Measurements from ENCODE around the gene ASS1.

ASS1 gene

DNA sequence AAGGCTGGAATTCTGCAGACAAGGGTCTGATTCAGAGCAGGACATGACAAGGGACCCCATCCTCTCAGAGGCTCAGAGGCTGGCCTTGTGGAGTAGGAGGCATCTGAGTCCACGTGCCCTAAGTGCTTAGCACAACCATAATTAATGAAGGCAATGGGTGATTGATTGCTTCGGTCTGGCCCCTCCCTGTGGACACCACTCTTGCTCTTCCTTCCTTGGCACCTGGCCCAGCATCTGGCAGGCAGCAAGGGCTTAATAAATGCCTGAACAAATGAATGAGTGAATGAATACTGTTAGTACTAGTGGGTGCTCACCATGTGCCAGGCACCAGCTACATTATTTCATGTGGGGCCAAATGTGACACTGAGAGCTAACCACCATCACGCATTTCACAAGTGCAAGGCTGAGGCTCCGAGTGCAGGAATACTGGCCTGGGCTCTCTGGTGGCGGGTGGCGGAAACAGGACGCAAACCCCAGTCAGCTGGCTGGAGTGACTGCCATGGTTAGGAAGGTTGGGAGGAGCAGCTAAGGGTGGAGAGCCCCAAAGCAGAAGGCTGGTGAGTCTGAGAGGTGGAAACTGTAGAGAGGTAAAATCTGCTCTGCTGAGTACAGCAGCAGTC lies 53.6 kb downstream of the ASS1 start:
- ATAC-seq (ENCODE audit: low read depth) (no peak), DNase-seq (ENCODE audit: low spot score) (no peak)
- Histone ChIP-seq H3K27me3 (ENCODE audit: insufficient read depth, poor library complexity, severe bottlenecking) (no peaks in the 10 kb centered on the region), H3K4me1 (ENCODE audit: insufficient read depth, poor library complexity, severe bottlenecking) (no peaks in the 10 kb centered on the region), H3K9me3 (ENCODE audit: severe bottlenecking) (no peaks in the 10 kb centered on the region), H3K36me3 (ENCODE audit: low read depth) (peaks cover 3% of the 10 kb centered on the region; the same call in 1 of the 2 replicates), H3K27ac (ENCODE audit: poor library complexity, severe bottlenecking) (no peak overlapping the region), H3K4me3 (ENCODE audit: severe bottlenecking) (no peak overlapping the region)
- TF ChIP-seq, protein P1, sequence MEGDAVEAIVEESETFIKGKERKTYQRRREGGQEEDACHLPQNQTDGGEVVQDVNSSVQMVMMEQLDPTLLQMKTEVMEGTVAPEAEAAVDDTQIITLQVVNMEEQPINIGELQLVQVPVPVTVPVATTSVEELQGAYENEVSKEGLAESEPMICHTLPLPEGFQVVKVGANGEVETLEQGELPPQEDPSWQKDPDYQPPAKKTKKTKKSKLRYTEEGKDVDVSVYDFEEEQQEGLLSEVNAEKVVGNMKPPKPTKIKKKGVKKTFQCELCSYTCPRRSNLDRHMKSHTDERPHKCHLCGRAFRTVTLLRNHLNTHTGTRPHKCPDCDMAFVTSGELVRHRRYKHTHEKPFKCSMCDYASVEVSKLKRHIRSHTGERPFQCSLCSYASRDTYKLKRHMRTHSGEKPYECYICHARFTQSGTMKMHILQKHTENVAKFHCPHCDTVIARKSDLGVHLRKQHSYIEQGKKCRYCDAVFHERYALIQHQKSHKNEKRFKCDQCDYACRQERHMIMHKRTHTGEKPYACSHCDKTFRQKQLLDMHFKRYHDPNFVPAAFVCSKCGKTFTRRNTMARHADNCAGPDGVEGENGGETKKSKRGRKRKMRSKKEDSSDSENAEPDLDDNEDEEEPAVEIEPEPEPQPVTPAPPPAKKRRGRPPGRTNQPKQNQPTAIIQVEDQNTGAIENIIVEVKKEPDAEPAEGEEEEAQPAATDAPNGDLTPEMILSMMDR (IDR thresholded peaks at IDR 0.05; ENCODE audit: poor library complexity, severe bottlenecking): no peak

DNA sequence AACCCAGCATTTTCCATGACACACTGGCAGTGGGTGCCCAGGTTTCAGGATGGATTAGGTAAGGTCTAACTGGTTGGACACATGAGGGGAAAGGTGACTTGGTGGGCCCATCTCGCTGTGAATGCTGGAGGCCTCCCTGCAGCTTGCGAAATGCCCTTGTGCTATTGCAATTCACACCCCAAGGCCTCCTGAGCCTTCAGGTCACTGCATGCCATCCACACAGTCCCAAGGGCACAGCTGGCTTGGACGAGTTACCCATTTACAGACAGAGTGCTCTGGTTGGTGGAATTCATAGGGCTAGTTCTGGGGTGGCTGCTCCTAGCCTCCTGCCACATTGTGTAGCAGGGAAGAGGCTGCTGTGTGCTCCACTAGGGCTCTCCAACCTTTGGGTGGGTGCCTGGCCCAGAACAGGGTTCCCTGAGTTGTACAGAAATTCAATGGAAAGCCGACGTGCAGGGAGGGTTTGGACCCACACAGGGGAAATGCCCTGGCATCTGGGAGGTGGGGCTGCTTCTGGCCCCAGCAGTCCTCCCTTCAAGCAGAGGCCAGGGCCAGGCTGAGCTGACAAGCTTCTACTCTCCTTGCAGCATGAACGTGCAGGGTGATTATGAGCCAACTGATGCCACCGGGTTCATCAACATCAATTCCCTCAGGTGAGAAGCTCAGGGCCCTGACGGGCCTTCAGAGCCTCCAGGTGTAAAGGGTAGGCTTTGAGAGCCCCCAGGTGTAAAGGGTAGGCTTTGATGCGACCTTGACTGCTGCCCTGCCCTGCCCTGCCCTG lies 54.3 kb downstream of the ASS1 start:
- H3K27me3 ChIP-seq (ENCODE audit: insufficient read depth, poor library complexity, severe bottlenecking): no peaks in the 10 kb centered on the region
- H3K9me3 ChIP-seq (ENCODE audit: severe bottlenecking): no peaks in the 10 kb centered on the region
- no peak for DNase-seq (ENCODE audit: low spot score)
- H3K36me3 ChIP-seq (ENCODE audit: low read depth): peaks cover 3% of the 10 kb centered on the region; the same call in 1 of the 2 replicates
- no peaks in the 10 kb centered on the region for H3K4me1 ChIP-seq (ENCODE audit: insufficient read depth, poor library complexity, severe bottlenecking)
- TF ChIP-seq, protein P1 (IDR thresholded peaks at IDR 0.05; ENCODE audit: poor library complexity, severe bottlenecking): no peak
- H3K4me3 ChIP-seq (ENCODE audit: severe bottlenecking): no peak overlapping the region
- ATAC-seq (ENCODE audit: low read depth): 0 out of 3 replicates have a peak, but pooled peaks have one; percentile 22
- no peak overlapping the region for H3K27ac ChIP-seq (ENCODE audit: poor library complexity, severe bottlenecking)

DNA sequence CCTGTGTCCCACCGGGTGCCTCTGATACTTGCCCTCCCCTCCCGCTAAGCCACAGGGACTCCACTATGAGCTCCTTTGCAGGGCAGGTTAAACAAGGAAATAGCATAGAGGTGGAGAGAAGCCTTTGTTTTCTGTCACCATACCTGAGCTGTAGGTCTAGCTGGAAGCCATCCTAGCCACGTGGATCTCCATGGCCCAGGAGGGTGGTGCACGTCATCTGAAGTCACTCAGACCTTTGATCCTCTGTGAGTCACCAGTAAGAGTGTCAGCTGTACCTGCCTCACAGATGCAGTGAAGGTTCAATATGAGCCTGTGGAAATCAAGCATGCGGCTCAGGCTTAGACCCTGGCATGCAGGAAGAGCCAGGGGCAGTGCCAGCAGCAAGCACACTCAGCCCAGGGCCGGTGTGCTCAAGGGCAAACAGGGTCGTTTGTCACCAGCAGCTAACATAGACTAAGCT lies 55.1 kb downstream of the ASS1 start:
- no peaks in the 10 kb centered on the region for H3K4me1 ChIP-seq (ENCODE audit: insufficient read depth, poor library complexity, severe bottlenecking)
- H3K9me3 ChIP-seq (ENCODE audit: severe bottlenecking): no peaks in the 10 kb centered on the region
- DNase-seq (ENCODE audit: low spot score) (no peak), ATAC-seq (ENCODE audit: low read depth) (peak; percentile 49; the same call in 2 of the 3 replicates)
- H3K27me3 ChIP-seq (ENCODE audit: insufficient read depth, poor library complexity, severe bottlenecking): no peaks in the 10 kb centered on the region
- no peak overlapping the region for H3K27ac ChIP-seq (ENCODE audit: poor library complexity, severe bottlenecking)
- H3K4me3 ChIP-seq (ENCODE audit: severe bottlenecking): no peak overlapping the region
- H3K36me3 ChIP-seq (ENCODE audit: low read depth): peaks cover 3% of the 10 kb centered on the region; the same call in 1 of the 2 replicates
- TF ChIP-seq, protein P1 (IDR thresholded peaks at IDR 0.05; ENCODE audit: poor library complexity, severe bottlenecking): no peak

DNA sequence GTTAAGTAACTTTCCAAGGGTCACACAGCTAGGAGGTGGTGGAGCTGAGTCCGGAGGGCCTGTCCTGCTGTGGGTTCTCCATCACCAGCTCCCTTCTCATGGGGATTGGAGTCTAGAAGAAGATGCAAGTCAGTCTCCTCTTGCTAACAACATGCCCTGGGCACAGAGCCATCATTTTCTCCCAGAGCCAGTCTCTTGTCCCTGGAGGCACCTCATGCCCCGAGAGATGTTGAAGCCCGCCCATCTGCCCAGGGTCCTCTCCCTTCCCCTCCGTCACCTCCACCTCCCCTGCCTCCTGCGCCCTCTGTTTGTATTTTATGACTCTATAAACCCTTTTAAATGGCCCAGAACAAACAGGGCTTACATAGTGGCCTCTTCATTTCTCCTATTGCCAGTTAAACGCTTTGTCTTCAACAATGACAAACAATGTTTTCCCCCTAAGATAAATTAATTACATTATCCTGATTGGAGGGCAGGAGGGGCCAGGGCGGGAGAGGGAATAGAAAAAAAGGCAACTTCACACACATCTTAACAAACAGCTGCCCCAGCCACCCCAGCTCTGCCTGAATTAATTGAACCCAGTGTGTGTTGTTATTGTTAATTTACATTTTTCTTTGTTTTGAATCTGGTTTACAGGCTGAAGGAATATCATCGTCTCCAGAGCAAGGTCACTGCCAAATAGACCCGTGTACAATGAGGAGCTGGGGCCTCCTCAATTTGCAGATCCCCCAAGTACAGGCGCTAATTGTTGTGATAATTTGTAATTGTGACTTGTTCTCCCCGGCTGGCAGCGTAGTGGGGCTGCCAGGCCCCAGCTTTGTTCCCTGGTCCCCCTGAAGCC lies 55.8 kb downstream of the ASS1 start:
- H3K4me3 ChIP-seq (ENCODE audit: severe bottlenecking): no peak overlapping the region
- no peaks in the 10 kb centered on the region for H3K9me3 ChIP-seq (ENCODE audit: severe bottlenecking)
- TF ChIP-seq, protein P1 (IDR thresholded peaks at IDR 0.05; ENCODE audit: poor library complexity, severe bottlenecking): no peak
- H3K27ac ChIP-seq (ENCODE audit: poor library complexity, severe bottlenecking): no peak overlapping the region
- no peaks in the 10 kb centered on the region for H3K4me1 ChIP-seq (ENCODE audit: insufficient read depth, poor library complexity, severe bottlenecking)
- no peaks in the 10 kb centered on the region for H3K36me3 ChIP-seq (ENCODE audit: low read depth)
- DNase-seq (ENCODE audit: low spot score): no peak
- H3K27me3 ChIP-seq (ENCODE audit: insufficient read depth, poor library complexity, severe bottlenecking): no peaks in the 10 kb centered on the region
- ATAC-seq (ENCODE audit: low read depth): no peak; the same call in 2 of the 3 replicates

Data from RWPE2 (cell line).